Cerebellar nuclear complex (tissue), 1 donor: ENCODE data around the gene STX12.

Experiments used
- DNase-seq, 2 experiments: peaks; one replicate each; lab custom pipeline; 2025; lab: John Stamatoyannopoulos, UW

STX12 gene

GRCh38 chr1:27772932-27773825 is at the start of gene STX12:
TSS of gene STX12 (plus strand) at chr1:27773219. CDS start at chr1:27773308, 89 bp downstream.
- DNase-seq, result peak; percentile 98 to 99

- no peak for DNase-seq
Observed at GRCh38 chr1:27724961-27725373, 48.1 kb upstream of the STX12 start.

DNA sequence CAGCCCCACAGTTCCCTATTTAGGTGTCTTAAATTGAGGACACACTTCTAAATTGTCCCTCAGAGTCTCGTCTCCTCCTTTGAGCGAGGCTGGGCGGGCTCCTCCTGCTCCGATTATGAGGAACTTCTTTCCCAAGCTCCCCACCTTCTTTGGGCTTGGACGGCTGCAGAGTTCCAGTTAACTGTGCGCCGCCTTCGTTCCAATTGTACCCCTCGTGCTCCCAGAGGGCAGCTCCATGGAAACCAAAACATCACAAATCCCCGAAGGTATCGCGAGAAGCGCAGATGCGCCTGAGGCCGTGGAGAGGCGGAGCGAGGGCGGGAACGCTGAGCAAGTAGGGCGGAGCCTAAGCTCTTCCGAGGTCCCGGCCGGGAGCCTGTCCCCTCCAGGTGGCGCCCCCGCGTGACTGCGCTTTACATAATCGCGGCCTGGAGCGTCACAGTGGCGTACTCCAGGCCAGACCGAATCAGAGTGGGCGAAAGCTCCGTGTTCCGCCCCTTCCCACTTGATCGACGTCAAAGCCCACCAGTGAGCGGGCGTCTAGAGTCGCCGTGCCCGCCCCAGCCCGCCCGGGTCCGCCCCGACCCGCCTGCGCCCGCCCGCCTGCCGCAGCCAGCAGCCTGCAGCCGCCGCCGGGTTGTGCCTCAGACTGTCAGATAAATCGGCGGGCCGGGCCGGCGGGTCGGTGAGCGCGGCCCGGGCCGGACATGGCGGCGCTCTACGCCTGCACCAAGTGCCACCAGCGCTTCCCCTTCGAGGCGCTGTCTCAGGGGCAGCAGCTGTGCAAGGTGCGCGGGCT is 47.4 kb upstream of the STX12 start, which contains the start of gene FAM76A:
TSS of gene FAM76A (plus strand) at position 588 of the 799 bp plus-strand sequence. CDS start at position 708, 120 bp downstream.
- DNase-seq, result peak; percentile 96 to 98

DNA sequence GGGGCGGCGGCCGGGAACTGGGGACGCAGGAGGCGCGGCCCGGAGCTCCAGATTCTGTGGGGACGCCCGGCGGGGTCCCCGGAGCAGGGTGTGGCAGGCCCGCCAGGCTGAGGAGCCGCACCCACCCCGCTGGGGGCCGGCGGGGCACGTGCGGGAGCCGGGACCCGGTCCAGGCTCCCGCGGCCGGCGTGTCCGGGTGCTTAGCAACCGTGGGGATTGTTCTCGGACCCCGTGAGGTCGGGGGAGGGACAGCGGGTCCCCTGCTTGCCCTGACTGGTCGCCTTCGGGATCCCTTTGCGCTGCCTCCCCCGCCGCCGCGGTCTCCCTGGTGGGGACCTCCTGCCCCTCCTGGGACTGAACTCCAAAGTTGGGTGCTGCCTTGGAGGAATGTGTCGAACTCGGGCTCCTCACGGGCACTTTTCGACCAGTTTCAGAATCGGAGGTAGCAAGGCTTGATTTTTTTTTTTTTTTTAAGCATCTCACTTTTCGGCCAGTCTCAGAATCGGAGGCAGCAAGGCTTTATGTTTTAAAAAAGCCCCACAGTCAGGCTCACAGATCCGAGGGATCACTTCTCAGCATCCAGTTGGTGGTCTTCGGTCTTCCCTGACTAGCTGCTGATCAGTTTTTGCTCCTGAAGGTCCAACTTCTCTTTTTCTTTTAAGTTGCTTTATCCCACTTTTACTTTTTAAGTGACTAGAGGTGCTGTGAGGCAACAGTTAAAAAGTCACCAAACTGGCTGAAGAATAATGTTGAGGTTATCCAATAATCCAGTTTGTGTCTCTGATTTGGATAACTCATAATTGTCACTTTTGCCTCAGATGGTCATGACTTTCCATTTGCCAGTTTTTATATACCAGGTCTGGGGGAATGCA is 46.6 kb upstream of the STX12 start:
- peak in 1 of 2 experiments; percentile 4 for DNase-seq

DNA sequence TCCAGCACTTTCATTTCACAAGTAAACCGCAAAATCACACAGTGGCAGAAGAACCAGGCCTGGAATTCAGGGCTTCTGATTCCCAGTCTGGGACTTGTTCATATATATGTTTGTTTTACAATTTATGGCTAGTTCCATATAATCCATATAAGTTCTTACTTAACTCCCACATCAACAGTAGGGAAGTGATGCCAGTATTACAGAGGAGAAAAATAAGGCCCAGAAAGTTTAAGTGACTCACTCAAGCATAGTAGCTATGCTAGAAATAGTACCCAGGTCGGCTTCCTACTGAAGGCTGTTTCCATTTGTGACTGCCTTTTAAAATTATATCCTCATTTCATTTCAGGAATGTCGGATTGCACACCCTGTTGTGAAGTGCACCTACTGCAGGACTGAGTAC is 45.9 kb upstream of the STX12 start:
- no peak for DNase-seq

GRCh38 chr1:27736252-27736651 is 36.8 kb upstream of the STX12 start:
- DNase-seq, result no peak

GRCh38 chr1:27741121-27741520 is 31.9 kb upstream of the STX12 start:
- no peak for DNase-seq

- no peak for DNase-seq
Observed at GRCh38 chr1:27744556-27744955, 28.5 kb upstream of the STX12 start.

- no peak for DNase-seq
Observed at GRCh38 chr1:27745466-27745865, 27.6 kb upstream of the STX12 start.

- no peak for DNase-seq
Observed at GRCh38 chr1:27752360-27752759, 20.7 kb upstream of the STX12 start.

DNA sequence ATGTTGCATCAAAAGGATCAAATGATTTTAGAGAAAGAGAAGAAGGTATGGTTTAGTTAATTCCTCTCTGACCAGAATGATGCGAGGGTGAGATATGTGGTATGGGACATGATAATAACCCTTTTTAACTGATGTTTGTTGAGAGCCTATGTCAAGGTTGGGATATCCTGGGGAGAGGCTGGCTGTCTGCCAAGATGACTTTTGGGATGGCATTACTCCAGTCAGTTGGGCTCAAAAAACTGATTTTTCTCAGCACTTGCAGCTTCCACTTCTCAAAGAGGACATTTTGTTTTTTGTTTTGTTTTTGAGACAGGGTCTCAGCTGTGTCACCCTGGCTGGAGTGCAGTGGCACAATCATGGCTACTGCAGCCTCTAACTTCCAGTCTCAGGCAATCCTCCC is 17.7 kb upstream of the STX12 start:
- DNase-seq, result no peak

DNA sequence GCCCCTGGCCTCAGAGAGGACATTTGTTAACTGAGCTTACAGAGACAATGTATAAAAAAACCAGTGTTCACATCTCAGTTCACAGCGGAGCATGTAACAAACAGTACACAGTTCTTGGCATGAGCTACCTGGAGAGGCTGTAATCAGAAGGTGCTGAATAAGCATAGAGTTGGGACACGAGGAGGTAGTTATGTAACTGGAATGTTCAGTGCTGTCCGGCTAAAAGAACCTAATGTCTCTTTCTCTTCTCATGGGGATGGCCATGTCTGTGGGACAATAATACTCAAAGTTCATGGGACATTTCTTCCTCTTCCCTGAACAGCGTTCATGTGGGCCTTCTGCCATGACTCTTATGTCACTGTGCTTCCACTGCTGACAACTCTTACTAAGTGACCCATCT is 17.2 kb upstream of the STX12 start:
- no peak for DNase-seq

- no peak for DNase-seq
Observed at GRCh38 chr1:27759236-27759635, 13.8 kb upstream of the STX12 start.

DNA sequence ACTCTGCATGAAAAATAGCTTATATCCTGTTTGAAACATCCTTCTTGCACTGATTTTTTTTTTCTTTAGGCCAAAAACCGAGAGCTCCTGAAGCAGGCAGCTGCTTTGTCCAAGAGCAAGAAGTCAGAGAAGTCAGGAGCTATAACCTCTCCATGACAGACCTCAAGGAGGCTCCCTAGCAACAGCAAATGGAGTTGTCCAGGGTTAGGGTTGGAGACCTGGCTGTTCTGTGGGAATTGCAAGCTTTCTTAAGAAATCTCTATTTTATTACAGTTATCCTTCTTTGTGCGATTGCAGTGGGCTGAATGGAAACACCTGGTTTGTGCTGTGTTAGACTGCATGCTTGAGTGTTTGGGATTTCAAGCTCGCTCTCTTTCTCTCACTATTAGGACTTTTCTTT is 12.6 kb upstream of the STX12 start:
- DNase-seq, result no peak

- DNase-seq, result no peak
Observed at GRCh38 chr1:27762033-27762432, 11.0 kb upstream of the STX12 start.

- no peak for DNase-seq
Observed at GRCh38 chr1:27763358-27763757, 9.7 kb upstream of the STX12 start.

DNA sequence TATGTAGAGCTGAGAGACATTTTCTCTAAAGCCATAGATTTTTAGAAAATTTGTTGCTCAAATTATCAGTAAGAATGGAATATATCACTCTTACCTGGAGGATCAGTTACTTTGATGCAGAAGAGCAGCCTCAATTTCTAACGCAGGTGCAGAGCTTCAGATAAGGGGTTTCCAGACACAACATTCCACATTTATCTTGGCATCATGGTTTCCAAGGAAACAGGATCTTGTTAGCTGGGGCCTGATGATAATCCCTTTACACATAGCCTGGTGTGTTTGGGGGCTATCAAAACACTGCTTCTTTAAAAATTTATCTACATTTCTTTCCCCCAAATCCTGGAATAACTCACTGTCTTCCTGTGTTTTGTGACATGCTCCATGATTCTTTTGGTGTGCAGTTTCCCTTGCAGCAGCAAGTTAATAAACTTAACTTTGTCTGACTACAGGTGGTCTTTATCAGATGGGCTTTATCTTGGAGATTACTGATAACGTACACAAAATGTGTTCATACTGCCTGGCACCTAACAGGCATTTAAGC is 2.7 kb upstream of the STX12 start:
- no peak for DNase-seq

DNA sequence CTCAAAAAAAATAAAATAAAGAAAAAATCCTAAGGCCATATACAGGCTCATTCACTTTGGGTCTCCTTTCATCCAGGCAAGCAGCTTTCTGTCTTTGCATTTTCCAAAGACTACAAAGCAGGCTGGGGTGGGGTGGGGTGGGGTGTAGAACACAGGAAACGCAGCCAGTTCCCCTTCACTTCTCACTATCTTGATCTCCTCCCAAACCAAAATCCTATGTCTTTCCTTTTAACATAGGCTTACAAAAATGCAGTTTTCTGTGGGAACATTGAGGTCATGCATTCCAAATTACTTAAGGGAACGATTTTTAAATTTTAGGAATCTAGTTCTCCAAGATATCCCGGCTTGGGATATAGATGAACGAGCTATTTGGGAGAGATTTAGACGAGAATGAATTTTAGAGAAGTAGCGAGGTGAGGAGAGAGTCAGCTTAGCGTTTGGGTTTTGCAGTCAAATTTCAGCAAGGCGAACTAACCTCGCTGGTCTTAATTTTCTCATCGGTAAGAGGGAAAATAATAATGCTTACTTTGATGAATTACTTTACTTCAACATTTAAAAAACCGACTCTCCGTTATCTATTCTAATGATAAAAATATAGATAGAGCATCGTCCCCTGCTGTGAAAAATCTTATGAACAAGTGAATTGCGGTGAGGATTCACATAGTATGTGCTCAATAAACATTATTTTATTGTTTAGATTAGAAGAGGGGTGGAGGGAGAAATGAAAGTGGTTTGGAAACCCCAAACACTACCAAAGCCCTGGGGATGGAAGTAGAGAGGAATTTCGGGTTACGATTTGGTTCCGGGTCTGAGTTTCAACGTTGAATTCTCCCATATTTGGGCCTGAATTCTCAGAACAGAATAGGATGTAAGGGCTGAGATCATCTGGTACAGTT is 735 bp upstream of the STX12 start:
- no peak for DNase-seq

GRCh38 chr1:27773826-27774445 is 917 bp downstream of the STX12 start:
- no peak for DNase-seq

DNA sequence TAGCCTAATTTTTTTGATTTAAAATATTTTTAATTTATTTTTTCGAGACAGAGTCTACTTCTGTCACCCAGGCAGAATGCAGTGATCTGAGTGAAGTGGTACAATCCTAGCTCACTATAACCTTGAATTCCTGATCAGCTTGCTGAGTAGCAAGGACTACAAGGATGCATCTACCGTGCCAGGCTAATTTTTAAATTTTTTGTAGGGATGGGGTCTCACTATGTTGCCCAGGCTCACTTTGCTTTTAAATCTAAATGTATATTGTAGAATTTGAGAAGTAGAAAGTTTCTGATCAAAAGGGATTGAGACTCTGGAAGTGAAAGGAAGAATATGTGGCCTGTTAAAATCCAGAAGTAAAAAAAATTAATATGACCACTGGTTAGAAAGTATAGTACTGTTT is 1.6 kb downstream of the STX12 start:
- no peak for DNase-seq
